H7 (cell line): Measurements from ENCODE around the gene EEFSEC. TPM values are rescaled to one million over a fixed set of nuclear protein-coding genes. Genes with fewer than 3 reads are reported as not detected.
A peak's percentile ranks its signal among the peaks of the same experiment; 100 is the strongest.

Experiments
- DNase-seq: peaks from one replicate; pipeline ENCODE4 v3.0.0; 2012
- H3K27me3 ChIP-seq: 2 replicates; pipeline ENCODE4 v1.6.0; 2011; ENCODE audit warnings: mild to moderate bottlenecking, low read length; ENCODE audit not compliant: control insufficient read depth, insufficient read depth
- H3K36me3 ChIP-seq: replicated peaks from 2 replicates; pipeline ENCODE4 v1.5.1; 2011; ENCODE audit warnings: low read length; ENCODE audit not compliant: control insufficient read depth, insufficient read depth
- H3K4me3 ChIP-seq: 2 replicates; pipeline ENCODE4 v1.5.1; 2011; ENCODE audit warnings: low read depth, mild to moderate bottlenecking, control low read depth, low read length, moderate library complexity; ENCODE audit not compliant: insufficient read depth
- total RNA-seq: library from RNA; depleted of rRNA; stranded (reverse); fragments of >200 nt; shearing (Covaris generic); gene quantifications from 2 replicates; pipeline ENCODE4 v1.2.3, GENCODE V29; 2014

Gene EEFSEC
- total RNA-seq, 1 experiment from 2014 or later, result 7.4 TPM

DNA sequence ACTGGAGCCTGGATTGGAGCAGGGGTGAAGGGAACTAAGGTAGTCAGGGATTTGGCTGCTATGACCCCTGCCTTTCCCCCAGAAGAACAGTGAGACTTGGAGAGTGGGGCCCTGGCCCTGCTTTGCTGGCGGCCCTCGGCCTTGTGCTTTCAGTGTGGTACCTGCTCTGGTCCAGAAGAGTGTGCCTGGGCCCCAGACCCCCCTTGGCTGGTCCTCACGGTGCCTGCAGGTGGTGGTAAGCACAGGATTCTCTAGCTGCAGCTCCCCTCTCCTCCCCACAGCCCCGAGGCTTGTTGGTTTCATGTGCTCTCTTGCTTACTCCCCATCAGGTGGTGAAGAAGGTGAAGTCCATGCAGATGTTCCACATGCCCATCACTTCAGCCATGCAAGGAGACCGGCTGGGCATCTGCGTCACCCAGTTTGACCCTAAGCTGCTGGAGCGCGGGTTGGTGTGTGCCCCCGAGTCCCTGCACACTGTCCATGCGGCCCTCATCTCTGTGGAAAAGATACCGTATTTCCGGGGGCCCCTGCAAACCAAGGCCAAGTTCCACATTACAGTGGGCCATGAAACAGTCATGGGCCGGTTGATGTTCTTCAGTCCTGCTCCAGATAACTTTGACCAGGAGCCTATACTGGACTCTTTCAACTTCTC, 187.7 kb downstream of the EEFSEC start:
- no peaks in the 10 kb centered on the region for H3K36me3 ChIP-seq
- no peaks in the 10 kb centered on the region for H3K27me3 ChIP-seq
- no peak overlapping the region for H3K4me3 ChIP-seq
- no peak for DNase-seq

GRCh38 chr3:128341659-128342395, 188.5 kb downstream of the EEFSEC start:
- Histone ChIP-seq H3K36me3 (no peaks in the 10 kb centered on the region), H3K27me3 (no peaks in the 10 kb centered on the region), H3K4me3 (no peak overlapping the region)
- no peak for DNase-seq

DNA sequence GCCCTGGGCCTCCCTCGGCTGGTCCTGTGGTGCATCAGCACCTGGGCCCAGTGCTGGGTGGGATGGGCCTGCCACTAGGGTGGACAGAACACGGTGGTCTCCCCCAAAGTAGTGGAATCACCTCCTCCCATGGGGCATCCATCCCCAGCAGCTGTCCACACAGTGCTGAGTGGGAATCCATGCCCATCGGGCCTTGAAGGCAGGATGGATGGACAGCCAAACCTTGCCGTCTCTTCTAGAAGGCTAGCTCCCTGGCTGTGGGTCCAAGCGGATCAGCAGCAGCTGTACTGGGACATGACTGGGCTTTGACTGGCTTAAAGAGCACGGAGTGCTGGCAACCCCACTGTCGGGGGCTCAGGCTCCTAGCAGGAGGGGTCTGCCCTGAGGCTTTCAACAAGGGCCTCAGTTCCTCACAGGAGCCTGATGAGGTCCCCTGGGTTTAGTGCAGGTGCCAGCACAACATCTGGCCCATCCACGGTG, 189.5 kb downstream of the EEFSEC start:
- DNase-seq, result no peak
- H3K27me3 ChIP-seq, result no peaks in the 10 kb centered on the region
- H3K4me3 ChIP-seq, result no peak overlapping the region
- no peaks in the 10 kb centered on the region for H3K36me3 ChIP-seq

GRCh38 chr3:128343287-128344051, 190.2 kb downstream of the EEFSEC start:
- DNase-seq, result no peak
- Histone ChIP-seq H3K4me3 (no peak overlapping the region), H3K36me3 (no peaks in the 10 kb centered on the region), H3K27me3 (no peaks in the 10 kb centered on the region)

GRCh38 chr3:128344052-128344735, 190.9 kb downstream of the EEFSEC start:
- H3K4me3 ChIP-seq, result no peak overlapping the region
- H3K36me3 ChIP-seq, result no peaks in the 10 kb centered on the region
- H3K27me3 ChIP-seq, result no peaks in the 10 kb centered on the region
- no peak for DNase-seq

- no peak for DNase-seq
- H3K4me3 ChIP-seq, result no peak overlapping the region
- H3K36me3 ChIP-seq, result no peaks in the 10 kb centered on the region
- H3K27me3 ChIP-seq, result no peaks in the 10 kb centered on the region
Observed at GRCh38 chr3:128345196-128345595, 191.9 kb downstream of the EEFSEC start.

GRCh38 chr3:128346562-128346961, 193.3 kb downstream of the EEFSEC start:
- no peak overlapping the region for H3K4me3 ChIP-seq
- no peak for DNase-seq
- no peaks in the 10 kb centered on the region for H3K27me3 ChIP-seq
- no peaks in the 10 kb centered on the region for H3K36me3 ChIP-seq

- H3K4me3 ChIP-seq, result no peak overlapping the region
- no peaks in the 10 kb centered on the region for H3K27me3 ChIP-seq
- H3K36me3 ChIP-seq, result no peaks in the 10 kb centered on the region
- DNase-seq, result no peak
Observed at GRCh38 chr3:128347282-128347681, 194.0 kb downstream of the EEFSEC start.

DNA sequence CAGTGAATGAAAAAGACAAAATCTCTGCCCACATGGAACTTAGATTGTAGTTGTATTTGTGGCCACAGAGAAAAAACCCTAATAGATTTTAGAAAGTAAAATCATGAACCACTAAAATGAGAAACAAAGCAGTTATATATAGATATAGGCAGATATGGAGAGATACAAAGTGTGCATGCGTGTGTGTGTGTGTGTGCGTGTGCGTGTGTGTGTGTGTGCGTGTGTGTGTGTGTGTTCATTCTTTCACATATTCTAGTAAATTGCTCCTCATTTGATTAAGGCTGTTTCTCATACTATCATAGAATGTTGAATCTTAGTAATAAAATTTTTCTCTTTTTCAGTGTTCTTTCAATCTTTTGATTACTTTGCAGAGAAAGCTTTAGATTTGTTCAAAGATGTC, 194.8 kb downstream of the EEFSEC start:
- H3K36me3 ChIP-seq, result no peaks in the 10 kb centered on the region
- H3K4me3 ChIP-seq, result no peak overlapping the region
- DNase-seq, result no peak
- no peaks in the 10 kb centered on the region for H3K27me3 ChIP-seq

- Histone ChIP-seq H3K4me3 (no peak overlapping the region), H3K36me3 (no peaks in the 10 kb centered on the region), H3K27me3 (no peaks in the 10 kb centered on the region)
- DNase-seq, result peak; percentile 78
Observed at GRCh38 chr3:128348805-128349531, 195.7 kb downstream of the EEFSEC start.

GRCh38 chr3:128349963-128350599, 196.8 kb downstream of the EEFSEC start:
- H3K4me3 ChIP-seq, result no peak overlapping the region
- no peaks in the 10 kb centered on the region for H3K36me3 ChIP-seq

DNA sequence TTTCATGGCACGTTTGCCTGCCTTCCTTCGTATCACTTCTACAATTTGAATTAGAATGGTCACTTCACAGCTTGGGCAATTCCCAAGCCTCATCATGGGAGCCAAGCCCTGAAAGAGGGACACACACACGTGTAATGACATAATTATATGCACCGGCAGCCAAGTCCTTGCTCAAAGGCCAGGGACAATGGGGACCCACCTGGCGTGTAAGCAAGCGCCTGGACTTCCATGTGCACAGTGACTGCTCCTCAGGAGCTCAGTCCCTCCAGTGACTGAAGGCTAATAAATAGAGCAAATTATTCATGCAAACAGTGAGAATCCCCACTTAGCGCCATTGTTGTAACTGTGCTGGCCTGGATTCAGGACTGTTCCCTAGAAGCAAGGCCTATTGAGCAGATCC, 198.3 kb downstream of the EEFSEC start:
- H3K27me3 ChIP-seq, result no peaks in the 10 kb centered on the region
- no peak overlapping the region for H3K4me3 ChIP-seq
- DNase-seq, result no peak
- no peaks in the 10 kb centered on the region for H3K36me3 ChIP-seq

More at GRCh38 chr3:128349963-128350599, 196.8 kb downstream of the EEFSEC start:
- no peak for DNase-seq
- no peaks in the 10 kb centered on the region for H3K27me3 ChIP-seq

DNA sequence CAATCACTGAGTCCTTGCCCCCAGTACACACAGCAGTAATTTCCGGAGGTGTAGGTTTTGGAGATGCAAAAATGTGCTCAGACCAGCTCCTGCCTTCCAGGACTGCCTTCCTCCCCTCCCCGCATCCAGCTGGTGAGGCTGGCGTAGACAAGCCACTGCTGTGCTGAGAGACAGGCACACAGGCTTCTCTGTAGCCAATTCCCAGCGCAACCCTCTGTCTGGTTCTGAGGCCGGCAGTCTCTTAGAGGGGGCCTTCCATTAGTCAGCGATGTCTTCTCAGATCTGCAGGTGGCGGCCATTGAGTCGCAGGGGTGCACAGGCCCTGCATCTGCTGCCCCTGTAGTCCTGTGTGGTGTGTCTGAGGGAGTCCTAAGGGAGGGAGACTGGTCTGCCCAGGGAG, 199.0 kb downstream of the EEFSEC start:
- Histone ChIP-seq H3K4me3 (no peak overlapping the region), H3K36me3 (no peaks in the 10 kb centered on the region), H3K27me3 (no peaks in the 10 kb centered on the region)
- DNase-seq, result no peak
